A549 (cell line): ENCODE data around the gene RAN. TPM values are rescaled to one million over a fixed set of nuclear protein-coding genes. Genes with fewer than 3 reads are reported as not detected.

Source experiments
- ATAC-seq, 2 experiments: fragments of 200-7000 bp in 1 of 2; fragments of >200 bp in 1 of 2; cut with Nextera tagmentation in 1 of 2; cut with Tn5 transposase in 1 of 2; 3 replicates each; pipeline versions ENCODE4 v1.8.0 to v1.9.1; 2018 to 2020; ENCODE audit warnings: mild to moderate bottlenecking in 1 of 2, moderate library complexity in 1 of 2
- CTCF ChIA-PET: fragments of 300-600 bp; sonication (Branson Sonifier 250); formaldehyde crosslinking; extraction: SDS; loops from one replicate; lab custom pipeline; 2021; ENCODE audit warnings: antibody characterized with exemption, inconsistent platforms; lab: Yijun Ruan, JAX
- POLR2A ChIA-PET: fragments of 350-600 bp; formaldehyde crosslinking; extraction: SDS; loops from one replicate; lab custom pipeline; 2021; ENCODE audit warnings: antibody characterized with exemption, inconsistent platforms; lab: Yijun Ruan, JAX
- DNase-seq, 2 experiments: peaks; one replicate each; pipeline versions ENCODE4 v3.0.0 to v3.0.0-alpha.2; 2011 to 2016; ENCODE audit warnings: low read depth in 1 of 2, low spot score in 1 of 2
- FAIRE-seq: peaks from 2 replicates; lab custom pipeline; 2011; peaks lifted over from hg19 to GRCh38; lab: Jason Lieb, UNC
- H3K27ac ChIP-seq, 2 experiments: fragments of >200 bp; sonication (Bioruptor Twin); formaldehyde crosslinking; 3 replicates each; pipeline ENCODE4 v1.5.1; 2016 to 2017
- H3K4me1 ChIP-seq: fragments of >200 bp; sonication (Bioruptor Twin); formaldehyde crosslinking; 3 replicates; pipeline ENCODE4 v1.6.1; 2016
- H3K4me2 ChIP-seq: fragments of >200 bp; sonication (Bioruptor Twin); formaldehyde crosslinking; 3 replicates; pipeline ENCODE4 v1.6.1; 2016
- H3K4me3 ChIP-seq: fragments of >200 bp; sonication (Bioruptor Twin); formaldehyde crosslinking; 3 replicates; pipeline ENCODE4 v1.5.1; 2016
- H3K9me3 ChIP-seq: fragments of >200 bp; sonication (Bioruptor Twin); formaldehyde crosslinking; 3 replicates; pipeline ENCODE4 v1.6.1; 2016
- ATOH8 ChIP-seq: fragments of 250-450 bp; sonication (Bioruptor Pico); IDR thresholded peaks from 2 replicates; pipeline ENCODE4 v1.5.0; 2020; ENCODE audit warnings: low read depth, mild to moderate bottlenecking, moderate library complexity
- BCL3 ChIP-seq: fragments of >200 bp; sonication (Bioruptor Twin); formaldehyde crosslinking; IDR thresholded peaks from 3 replicates; pipeline ENCODE4 v1.6.1; 2016
- CBX2 ChIP-seq: fragments of 200-600 bp; sonication (generic); IDR thresholded peaks from 2 replicates; pipeline ENCODE4 v1.6.1; 2016; ENCODE audit warnings: low read depth, mild to moderate bottlenecking, borderline replicate concordance
- EHF ChIP-seq: fragments of 250-450 bp; sonication (Bioruptor Pico); IDR thresholded peaks from 2 replicates; pipeline ENCODE4 v1.5.0; 2020; ENCODE audit warnings: mild to moderate bottlenecking
- ELK1 ChIP-seq: fragments of 150-350 bp; IDR thresholded peaks from 2 replicates; pipeline ENCODE4 v1.6.1; 2014; ENCODE audit warnings: low read depth, mild to moderate bottlenecking, low read length
- FOSB ChIP-seq: fragments of 250-450 bp; sonication (Bioruptor Pico); IDR thresholded peaks from 2 replicates; pipeline ENCODE4 v1.5.0; 2020; ENCODE audit warnings: mild to moderate bottlenecking, moderate library complexity
- FOSL2 ChIP-seq, 2 experiments: fragments of 450-650 bp in 1 of 2; fragments of >200 bp in 1 of 2; sonication (Bioruptor Twin) in 1 of 2; formaldehyde crosslinking; IDR thresholded peaks; 2 replicates each; pipeline versions ENCODE4 v1.5.0 to v1.6.1; 2016 to 2020; ENCODE audit warnings: mild to moderate bottlenecking in 1 of 2, moderate library complexity in 1 of 2
- HDAC2 ChIP-seq: fragments of 200-600 bp; sonication (generic); IDR thresholded peaks from 2 replicates; pipeline ENCODE4 v1.6.1; 2016
- HEYL ChIP-seq: fragments of 250-450 bp; sonication (Bioruptor Pico); IDR thresholded peaks from 2 replicates; pipeline ENCODE4 v1.8.0; 2021; ENCODE audit warnings: mild to moderate bottlenecking, moderate library complexity
- HMGXB4 ChIP-seq: fragments of 250-450 bp; sonication (Bioruptor Pico); IDR thresholded peaks from 2 replicates; pipeline ENCODE4 v1.5.0; 2021; ENCODE audit warnings: mild to moderate bottlenecking, moderate library complexity, borderline replicate concordance
- HOXA7 ChIP-seq: fragments of 250-450 bp; sonication (Bioruptor Pico); IDR thresholded peaks from 2 replicates; pipeline ENCODE4 v1.5.0; 2020; ENCODE audit warnings: mild to moderate bottlenecking, moderate library complexity
- KDM1A ChIP-seq: fragments of 200-600 bp; sonication (generic); IDR thresholded peaks from 2 replicates; pipeline ENCODE4 v1.6.1; 2016; ENCODE audit warnings: low read depth, mild to moderate bottlenecking
- KDM5A ChIP-seq: fragments of 200-600 bp; sonication (generic); IDR thresholded peaks from 2 replicates; pipeline ENCODE4 v1.6.1; 2016; ENCODE audit warnings: antibody characterized with exemption, mild to moderate bottlenecking
- MYC ChIP-seq: IDR thresholded peaks from 2 replicates; pipeline ENCODE4 v1.6.1; 2012; ENCODE audit warnings: mild to moderate bottlenecking, inconsistent platforms, low read length, improper control_type of control experiment, borderline replicate concordance
- NPAS2 ChIP-seq: fragments of 250-450 bp; sonication (Bioruptor Pico); IDR thresholded peaks from 2 replicates; pipeline ENCODE4 v1.8.0; 2022; ENCODE audit warnings: mild to moderate bottlenecking, moderate library complexity, borderline replicate concordance
- PBX3 ChIP-seq: IDR thresholded peaks from 2 replicates; pipeline ENCODE4 v1.6.1; 2012
- RAD21 ChIP-seq, 2 experiments: fragments of >200 bp in 1 of 2; sonication (Bioruptor Twin) in 1 of 2; formaldehyde crosslinking in 1 of 2; IDR thresholded peaks in 1 of 2; conservative IDR thresholded peaks in 1 of 2; 2 replicates in 1 of 2; 3 replicates in 1 of 2; pipeline ENCODE4 v1.6.1; 2012 to 2018; ENCODE audit warnings: inconsistent platforms in 1 of 2
- RARB ChIP-seq: fragments of 250-450 bp; sonication (Bioruptor Pico); IDR thresholded peaks from 2 replicates; pipeline ENCODE4 v1.8.0; 2021; ENCODE audit warnings: mild to moderate bottlenecking, moderate library complexity
- RCOR1 ChIP-seq: fragments of 150-350 bp; IDR thresholded peaks from 2 replicates; pipeline ENCODE4 v1.6.1; 2014; ENCODE audit warnings: antibody characterized with exemption, low read length, low read depth
- TFCP2L1 ChIP-seq: fragments of 250-450 bp; sonication (Bioruptor Pico); IDR thresholded peaks from 2 replicates; pipeline ENCODE4 v1.5.0; 2021; ENCODE audit warnings: mild to moderate bottlenecking
- TP53 ChIP-seq: fragments of 250-450 bp; sonication (Bioruptor Pico); IDR thresholded peaks from 2 replicates; pipeline ENCODE4 v1.5.0; 2021; ENCODE audit warnings: mild to moderate bottlenecking, moderate library complexity
- ZFP36 ChIP-seq: fragments of 450-650 bp; IDR thresholded peaks from 2 replicates; pipeline ENCODE4 v1.6.1; 2014; ENCODE audit warnings: borderline replicate concordance; ENCODE audit not compliant: partially characterized antibody
- WGBS: methylation state at CpG from one replicate; pipeline ENCODE4 v1.1.6; 2017; ENCODE audit errors: missing lambda C conversion rate; 5-methylcytosine and 5-hydroxymethylcytosine counted together
- polyA plus RNA-seq, 4 experiments: library from polyadenylated mRNA; depleted of rRNA in 3 of 4; stranded (reverse); fragments of >200 nt; fragmentation: RNase III in 1 of 4; extraction: RNeasy Plus Mini Kit Qiagen cat#74134 plus additional on column Dnase treatment in 1 of 4; gene quantifications; 2 replicates in 3 of 4; 3 replicates in 1 of 4; pipeline ENCODE4 v1.2.3, GENCODE V29; 2011 to 2017

The RAN gene
- polyA plus RNA-seq, 2 of the 4 experiments (the other 2 are of a cell fraction) = 1,941 to 3,303 TPM

GRCh38 chr12:130872179-130873096, 572 bp downstream of the RAN start (continued):
- TF ChIP-seq ELK1 (no peak), KDM5A (no peak), HEYL (CRISPR knock-in tag) (no peak), CBX2 (no peak), MYC (peak; percentile 86), NPAS2 (CRISPR knock-in tag) (no peak), TP53 (CRISPR knock-in tag) (no peak), HDAC2 (no peak)

GRCh38 chr12:130873106-130873795, 1.4 kb downstream of the RAN start:
- DNase-seq = no peak
- ATAC-seq = no peak
- FAIRE-seq = no peak
- Histone ChIP-seq H3K9me3 (no peaks in the 10 kb centered on the region), H3K4me3 (peak overlapping the region; percentile 98)
- WGBS = 9% methylated on average over 4 of the region's 4 CpGs
- POLR2A ChIA-PET = no interaction called here
- no peak for TF ChIP-seq BCL3
- no peak for TF ChIP-seq KDM5A
- peak; percentile 67; the same call in 1 of the 2 replicates for TF ChIP-seq FOSB (CRISPR knock-in tag)
- TF ChIP-seq FOSL2 (IDR thresholded peaks at IDR 0.05) = no peak
- TF ChIP-seq FOSL2 (CRISPR knock-in tag; IDR thresholded peaks at IDR 0.05) = no peak
- TF ChIP-seq TFCP2L1 = no peak
- no peak for TF ChIP-seq RAD21 (conservative IDR thresholded peaks at IDR 0.05 in 1 of 2, IDR thresholded peaks at IDR 0.05 in 1 of 2)
- peak; percentile 32; the same call in 1 of the 2 replicates for TF ChIP-seq EHF
- no peak for TF ChIP-seq PBX3
- TF ChIP-seq RARB (CRISPR knock-in tag) = no peak
- no peak for TF ChIP-seq HOXA7 (CRISPR knock-in tag)
- TF ChIP-seq ATOH8 = no peak
- TF ChIP-seq RCOR1 = no peak
- no peak for TF ChIP-seq HMGXB4 (CRISPR knock-in tag)
- no peak for TF ChIP-seq ZFP36
- TF ChIP-seq KDM1A = no peak
- TF ChIP-seq, all 56 proteins: peak for 2
- H3K4me1 ChIP-seq = peaks cover 30% of the 10 kb centered on the region
- peak overlapping the region; percentile 97 for H3K4me2 ChIP-seq
- peak overlapping the region; percentile 100 for H3K27ac ChIP-seq
- CTCF ChIA-PET = interaction anchor here (0.6 kb wide), 1 partner anchor 14 kb away, joined by 3 read pairs; no protein-coding TSS in a partner anchor
